Bronchial epithelial cell (primary cell): ENCODE measurements around the gene CACNB3. TPM values are rescaled to one million over a fixed set of nuclear protein-coding genes. Genes with fewer than 3 reads are reported as not detected.

Experiments
- DNase-seq: peaks from one replicate; pipeline ENCODE4 v3.0.0-alpha.2; 2010; ENCODE audit warnings: low read depth
- FAIRE-seq: peaks from 2 replicates; lab custom pipeline; 2011; peaks lifted over from hg19 to GRCh38; lab: Jason Lieb, UNC
- H3K27me3 ChIP-seq: 2 replicates; pipeline ENCODE4 v1.5.1; 2011; ENCODE audit warnings: low read length; ENCODE audit not compliant: control insufficient read depth, insufficient read depth
- H3K36me3 ChIP-seq: 2 replicates; pipeline ENCODE4 v1.5.1; 2011; ENCODE audit warnings: low read length; ENCODE audit not compliant: control insufficient read depth, insufficient read depth
- H3K4me3 ChIP-seq: 2 replicates; pipeline ENCODE4 v1.5.1; 2011; ENCODE audit warnings: mild to moderate bottlenecking, low read depth, low read length, control low read depth
- total RNA-seq: library from RNA; depleted of rRNA; stranded (reverse); fragments of >200 nt; gene quantifications from 2 replicates; pipeline ENCODE4 v1.2.1, GENCODE V29; 2014
- TF ChIP-seq, protein P1 (sequence below): IDR thresholded peaks from 2 replicates; pipeline ENCODE4 v1.5.1; 2011; ENCODE audit warnings: mild to moderate bottlenecking, moderate library complexity, low read length, control low read depth, inconsistent platforms; ENCODE audit not compliant: insufficient read depth, severe bottlenecking

The CACNB3 gene
- total RNA-seq, 1 donor from 2014 or later: 7.4 TPM

GRCh38 chr12:48813465-48814261 is 4.6 kb upstream of the CACNB3 start:
- no peaks in the 10 kb centered on the region for H3K27me3 ChIP-seq
- TF ChIP-seq, protein P1, sequence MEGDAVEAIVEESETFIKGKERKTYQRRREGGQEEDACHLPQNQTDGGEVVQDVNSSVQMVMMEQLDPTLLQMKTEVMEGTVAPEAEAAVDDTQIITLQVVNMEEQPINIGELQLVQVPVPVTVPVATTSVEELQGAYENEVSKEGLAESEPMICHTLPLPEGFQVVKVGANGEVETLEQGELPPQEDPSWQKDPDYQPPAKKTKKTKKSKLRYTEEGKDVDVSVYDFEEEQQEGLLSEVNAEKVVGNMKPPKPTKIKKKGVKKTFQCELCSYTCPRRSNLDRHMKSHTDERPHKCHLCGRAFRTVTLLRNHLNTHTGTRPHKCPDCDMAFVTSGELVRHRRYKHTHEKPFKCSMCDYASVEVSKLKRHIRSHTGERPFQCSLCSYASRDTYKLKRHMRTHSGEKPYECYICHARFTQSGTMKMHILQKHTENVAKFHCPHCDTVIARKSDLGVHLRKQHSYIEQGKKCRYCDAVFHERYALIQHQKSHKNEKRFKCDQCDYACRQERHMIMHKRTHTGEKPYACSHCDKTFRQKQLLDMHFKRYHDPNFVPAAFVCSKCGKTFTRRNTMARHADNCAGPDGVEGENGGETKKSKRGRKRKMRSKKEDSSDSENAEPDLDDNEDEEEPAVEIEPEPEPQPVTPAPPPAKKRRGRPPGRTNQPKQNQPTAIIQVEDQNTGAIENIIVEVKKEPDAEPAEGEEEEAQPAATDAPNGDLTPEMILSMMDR: no peak
- H3K4me3 ChIP-seq: peak overlapping the region; percentile 59
- FAIRE-seq (no peak), DNase-seq (no peak)
- H3K36me3 ChIP-seq: no peaks in the 10 kb centered on the region

DNA sequence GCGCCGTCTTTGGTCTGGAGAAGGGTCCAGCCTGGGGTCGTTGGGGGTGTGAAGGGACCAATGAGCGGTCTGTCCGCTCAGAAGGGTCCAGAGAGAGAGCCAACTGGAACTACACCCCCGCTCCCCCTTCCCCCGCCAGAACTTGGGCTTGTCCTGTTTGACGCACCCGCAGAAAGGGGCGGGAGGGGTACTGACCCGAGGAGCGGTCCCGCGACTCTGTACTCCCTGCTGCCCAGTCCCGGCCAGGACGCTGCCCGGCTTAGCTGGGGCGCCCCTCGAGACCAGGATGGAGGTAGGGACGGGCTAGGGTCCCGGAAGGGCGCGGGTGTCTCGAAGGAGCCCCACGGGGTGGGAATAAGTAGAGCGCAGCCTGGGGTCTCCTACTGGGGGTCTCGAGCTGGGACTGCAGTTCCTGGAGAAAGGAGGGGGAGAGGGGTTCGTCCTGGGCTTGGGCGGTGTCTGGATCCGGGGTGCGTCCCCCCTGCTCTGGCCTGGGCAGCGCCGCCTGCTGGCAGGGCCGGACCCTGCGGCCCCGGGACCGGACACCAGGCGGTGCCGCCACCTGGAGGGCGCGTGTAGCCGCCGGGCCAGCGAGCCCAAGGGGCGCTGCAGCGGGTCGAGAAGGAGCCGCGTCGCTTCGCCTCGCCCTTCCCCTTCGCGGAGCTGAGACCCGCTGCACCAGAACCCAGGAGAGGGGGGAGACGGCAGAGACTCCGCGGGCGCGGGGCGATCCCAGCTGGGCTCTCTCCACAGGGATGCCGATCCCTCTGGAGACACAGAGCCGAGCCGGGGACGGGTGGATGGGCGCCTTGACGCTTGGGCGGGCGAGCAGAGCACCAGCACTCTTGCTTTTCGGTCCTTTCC is 3.8 kb upstream of the CACNB3 start:
- Histone ChIP-seq H3K36me3 (no peaks in the 10 kb centered on the region), H3K27me3 (no peaks in the 10 kb centered on the region), H3K4me3 (peak overlapping the region; percentile 59)
- FAIRE-seq: no peak
- TF ChIP-seq, protein P1: peak; percentile 99
- peak; percentile 54 for DNase-seq

DNA sequence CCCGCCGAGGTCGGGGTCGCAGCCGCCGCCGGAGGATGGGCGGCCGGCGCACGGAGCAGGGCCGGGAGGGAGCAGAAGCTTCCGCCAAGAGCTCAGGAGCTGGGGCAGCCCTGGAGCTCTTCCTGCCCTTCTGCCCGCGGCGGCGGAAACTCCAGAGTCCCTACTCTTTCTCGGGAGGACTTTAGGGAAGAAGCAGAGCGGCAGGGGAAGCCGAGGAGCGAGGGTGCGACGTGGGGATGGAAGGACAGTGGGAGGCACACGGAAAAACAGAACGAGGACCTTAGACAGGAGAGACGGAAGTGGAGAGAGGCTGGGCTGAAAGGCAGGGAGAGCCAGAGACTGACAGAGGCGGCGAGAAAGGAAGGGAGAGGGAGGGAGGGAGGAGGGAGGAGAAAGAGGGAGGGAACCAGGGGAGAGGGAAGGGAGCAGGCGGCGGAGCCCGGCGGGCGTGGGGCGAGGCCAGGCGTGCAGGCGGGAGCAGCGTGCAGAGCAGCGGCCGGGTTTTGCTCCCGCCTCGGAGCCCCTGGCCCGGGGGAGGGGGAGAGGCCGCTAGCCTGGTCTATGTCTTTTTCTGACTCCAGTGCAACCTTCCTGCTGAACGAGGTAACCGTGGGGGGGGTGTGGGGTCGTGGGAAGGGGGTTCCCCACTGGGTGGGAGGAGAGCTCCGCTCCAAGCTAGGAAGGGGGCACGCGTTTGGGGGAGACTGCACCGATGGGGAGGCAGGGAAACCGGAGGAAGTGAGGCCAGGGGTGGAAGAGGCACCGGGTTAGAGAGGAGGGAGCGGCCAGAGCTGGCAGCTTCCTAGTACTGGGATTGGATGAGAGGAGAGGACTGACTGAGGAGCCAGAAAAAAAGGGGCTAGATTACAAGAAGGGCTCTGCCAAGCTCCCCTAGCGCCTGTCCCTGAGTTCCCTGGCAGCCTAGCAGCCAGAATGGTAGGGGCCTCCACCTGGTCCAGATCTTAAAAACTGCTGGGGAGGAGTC is 2.9 kb upstream of the CACNB3 start:
- TF ChIP-seq, protein P1: no peak
- no peaks in the 10 kb centered on the region for H3K36me3 ChIP-seq
- DNase-seq (peak; percentile 78), FAIRE-seq (no peak)
- H3K27me3 ChIP-seq: no peaks in the 10 kb centered on the region
- H3K4me3 ChIP-seq: peak overlapping the region; percentile 59

DNA sequence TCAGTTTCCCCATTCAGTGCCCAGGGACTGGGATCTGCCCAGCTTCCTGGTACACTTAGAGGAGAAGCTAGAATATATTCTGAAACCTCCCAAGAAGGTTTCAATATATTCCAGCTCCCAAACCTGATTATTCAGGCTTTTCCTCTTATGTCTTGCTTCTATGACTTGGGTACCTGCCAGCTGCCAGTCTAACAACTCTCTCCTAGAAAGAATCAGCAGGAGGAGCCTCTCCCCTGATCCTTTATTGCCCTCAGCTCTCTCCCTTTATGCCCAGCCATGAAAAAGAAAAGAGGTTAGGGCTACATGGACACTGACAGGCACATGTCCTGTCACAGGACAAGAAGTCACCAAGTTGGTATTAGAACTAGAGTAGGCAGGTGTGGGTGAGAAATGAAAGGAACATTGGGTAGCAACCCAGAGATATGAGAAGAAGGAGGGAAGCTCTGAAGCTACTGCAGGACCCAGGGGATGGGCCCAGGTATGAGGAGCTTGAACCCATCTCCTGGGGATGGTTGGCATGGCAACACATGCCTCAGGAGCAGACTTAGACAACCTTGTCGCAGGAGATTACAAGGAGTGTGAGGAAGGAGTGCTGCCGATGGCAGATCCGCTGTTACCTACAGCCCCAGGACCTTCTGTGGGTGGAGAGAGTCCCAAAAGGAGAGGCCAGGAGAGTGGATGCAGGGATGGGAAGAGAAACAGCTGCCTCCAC is 2.0 kb upstream of the CACNB3 start:
- Histone ChIP-seq H3K36me3 (no peaks in the 10 kb centered on the region), H3K27me3 (no peaks in the 10 kb centered on the region), H3K4me3 (no peak overlapping the region)
- no peak for DNase-seq
- TF ChIP-seq, protein P1: no peak
- no peak for FAIRE-seq
